Neuron (in vitro differentiated cells): Measurements from ENCODE around the gene SPAG5.

ENCODE experiments used
- H2AFZ ChIP-seq: one replicate; pipeline ENCODE4 v1.6.1; 2013; ENCODE audit warnings: low read depth, mild to moderate bottlenecking, inconsistent platforms, low read length, moderate library complexity
- H3K27me3 ChIP-seq: one replicate; pipeline ENCODE4 v1.6.1; 2013; ENCODE audit warnings: low read length; ENCODE audit not compliant: insufficient read depth
- H3K36me3 ChIP-seq: one replicate; pipeline ENCODE4 v1.6.1; 2013; ENCODE audit warnings: low read length; ENCODE audit not compliant: insufficient read depth
- H3K4me1 ChIP-seq: one replicate; pipeline ENCODE4 v1.6.1; 2013; ENCODE audit warnings: low read length; ENCODE audit not compliant: insufficient read depth
- H3K4me3 ChIP-seq: 2 replicates; pipeline ENCODE4 v1.5.1; 2013; ENCODE audit warnings: mild to moderate bottlenecking, low read length, moderate library complexity
- H3K9me3 ChIP-seq: one replicate; pipeline ENCODE4 v1.6.1; 2013; ENCODE audit warnings: low read length

Gene SPAG5

DNA sequence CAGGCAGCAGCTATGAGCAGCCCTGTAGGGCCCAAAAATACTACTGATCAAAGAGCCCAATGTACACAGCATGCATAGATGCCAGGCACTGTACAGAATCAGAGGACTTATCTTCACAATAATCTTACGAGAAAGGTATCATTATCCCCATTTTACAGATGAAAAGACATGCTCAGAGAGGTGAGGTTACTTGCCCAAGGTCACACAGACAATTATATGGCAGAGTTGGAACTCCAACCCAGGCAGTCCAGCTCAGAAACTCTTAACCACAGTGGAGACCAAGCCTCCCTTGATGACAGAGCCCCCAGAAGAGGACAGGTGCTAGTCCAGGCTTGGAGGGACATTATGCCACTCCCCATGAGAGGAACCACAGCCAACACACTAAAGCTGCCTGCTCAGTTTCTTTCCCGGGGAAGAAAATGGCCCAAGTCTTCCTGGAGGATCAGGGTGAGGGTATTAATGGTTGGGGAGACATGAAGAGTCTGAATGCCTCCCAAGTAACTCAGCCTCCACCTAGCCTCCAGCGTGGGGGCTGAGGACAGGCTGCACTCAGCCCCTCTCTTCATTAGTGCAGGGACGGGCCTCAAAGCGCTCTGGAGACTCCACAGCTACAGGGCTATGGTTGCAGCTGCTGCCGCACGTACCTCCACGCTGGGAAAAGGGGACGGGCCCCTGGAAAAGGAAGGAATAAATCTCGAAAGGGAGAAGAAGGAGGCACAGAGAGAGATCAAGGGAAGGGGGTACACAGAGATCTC is 47.2 kb downstream of the SPAG5 start:
- H3K4me3 ChIP-seq, result peak overlapping the region; percentile 82

DNA sequence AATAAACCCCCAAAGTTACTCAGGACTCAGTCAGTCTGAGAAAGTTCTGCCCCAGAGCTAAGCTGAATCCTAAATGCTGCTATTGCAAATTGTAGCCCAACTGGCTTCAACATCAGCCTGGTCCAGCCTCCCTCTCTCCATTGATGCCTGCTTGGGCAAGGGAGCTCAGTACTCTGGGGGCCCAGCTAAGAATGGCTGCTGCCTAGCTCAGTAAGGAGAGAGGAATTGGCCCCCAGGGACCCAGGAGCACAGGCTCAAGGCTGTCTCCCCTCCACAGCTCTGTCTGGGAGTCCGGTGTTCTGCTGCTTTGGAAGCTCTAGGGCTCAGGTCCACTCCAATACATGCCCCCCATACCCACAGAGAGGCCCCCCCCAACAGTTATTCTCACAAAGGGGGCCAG is 48.0 kb downstream of the SPAG5 start:
- peaks cover 12% of the 10 kb centered on the region for H3K4me1 ChIP-seq
- H3K36me3 ChIP-seq, result peaks cover 26% of the 10 kb centered on the region
- no peaks in the 10 kb centered on the region for H3K27me3 ChIP-seq
- no peaks in the 10 kb centered on the region for H3K9me3 ChIP-seq
- H2AFZ ChIP-seq, result no peak overlapping the region
- H3K4me3 ChIP-seq, result no peak overlapping the region

More for the DNA sequence above, 47.2 kb downstream of the SPAG5 start:
- Histone ChIP-seq H3K4me1 (peaks cover 12% of the 10 kb centered on the region), H2AFZ (no peak overlapping the region), H3K27me3 (no peaks in the 10 kb centered on the region), H3K36me3 (peaks cover 33% of the 10 kb centered on the region), H3K9me3 (no peaks in the 10 kb centered on the region)

DNA sequence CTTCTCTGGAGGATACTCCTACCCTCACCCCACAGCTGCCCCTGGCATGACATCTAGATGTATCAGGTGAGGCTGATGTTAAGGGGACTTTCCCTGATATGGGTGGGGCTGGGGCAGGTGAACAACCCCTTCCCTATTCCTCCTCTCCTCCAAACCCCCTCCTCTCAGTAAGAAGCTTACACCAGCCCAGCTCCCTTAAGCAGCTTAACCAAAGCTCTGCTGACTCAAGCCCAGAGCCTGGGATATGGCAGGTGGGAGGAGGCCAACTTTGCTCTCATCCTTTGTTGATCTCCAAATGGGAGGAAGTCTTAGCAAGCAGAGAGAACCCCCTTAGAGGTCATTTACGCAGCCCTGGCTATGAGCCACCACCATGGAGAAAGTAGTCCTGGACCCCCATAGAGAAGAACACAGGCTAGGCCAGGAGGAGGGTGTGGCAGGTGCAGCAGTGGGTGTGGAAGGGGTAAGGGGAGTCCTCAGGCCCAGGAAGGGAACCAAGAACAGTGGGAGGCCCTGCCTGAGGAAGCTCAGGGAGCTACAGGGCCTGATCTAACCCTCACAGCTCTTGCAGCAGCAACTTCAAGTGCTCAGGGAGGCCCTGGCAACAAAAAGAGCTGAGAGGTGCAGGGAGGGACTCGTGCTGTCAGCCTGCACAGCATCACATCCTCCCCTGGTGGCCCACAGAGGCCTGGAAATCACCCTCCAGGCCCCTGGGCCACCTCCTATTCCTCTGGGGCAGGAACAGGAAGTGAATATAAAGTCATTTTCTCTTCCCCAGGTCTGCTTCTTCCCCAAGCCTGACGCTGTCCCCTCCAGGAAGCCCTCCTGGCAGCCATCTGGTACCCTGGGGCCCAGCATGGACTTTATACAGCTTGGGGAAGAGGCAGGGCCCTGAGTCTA is 49.3 kb downstream of the SPAG5 start:
- H3K36me3 ChIP-seq, result peaks cover 21% of the 10 kb centered on the region
- H3K4me1 ChIP-seq, result peaks cover 12% of the 10 kb centered on the region
- H2AFZ ChIP-seq, result no peak overlapping the region
- H3K27me3 ChIP-seq, result no peaks in the 10 kb centered on the region
- no peaks in the 10 kb centered on the region for H3K9me3 ChIP-seq
- no peak overlapping the region for H3K4me3 ChIP-seq

DNA sequence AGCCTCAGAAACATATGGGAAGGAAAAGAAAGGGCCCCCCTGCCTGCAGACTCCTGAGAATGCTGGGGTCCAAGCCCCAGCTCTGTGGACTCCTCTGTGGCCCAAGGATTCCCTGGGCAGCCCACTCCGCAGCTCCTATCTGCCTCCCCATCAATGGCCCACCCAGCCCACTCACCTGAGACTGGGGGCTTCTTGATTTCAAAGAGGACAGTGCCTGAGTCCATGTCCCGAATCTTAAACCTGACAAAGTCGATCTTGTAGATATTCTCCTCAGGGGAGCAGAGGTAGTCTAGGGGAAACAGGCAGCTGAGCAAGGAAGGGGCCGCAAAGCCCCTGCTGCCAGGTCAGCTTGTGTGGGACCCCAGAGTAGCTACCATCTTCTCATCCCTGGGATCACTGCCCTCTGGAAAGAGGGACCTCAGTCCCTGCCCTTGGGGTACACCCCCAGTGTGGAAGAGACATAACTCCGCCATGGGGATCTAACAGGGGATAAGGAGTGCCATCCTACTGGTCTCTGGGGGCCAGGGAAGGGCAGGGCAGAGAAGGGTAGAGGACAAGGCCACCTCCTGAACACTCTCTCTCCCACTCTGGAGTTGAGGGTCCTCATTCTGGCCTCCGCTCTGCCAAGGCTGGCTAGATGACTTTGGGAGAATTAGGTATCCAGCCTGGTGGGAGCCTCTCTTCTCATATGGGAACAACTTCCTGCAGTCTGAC is 50.3 kb downstream of the SPAG5 start:
- no peak overlapping the region for H2AFZ ChIP-seq
- no peaks in the 10 kb centered on the region for H3K9me3 ChIP-seq
- no peaks in the 10 kb centered on the region for H3K27me3 ChIP-seq

DNA sequence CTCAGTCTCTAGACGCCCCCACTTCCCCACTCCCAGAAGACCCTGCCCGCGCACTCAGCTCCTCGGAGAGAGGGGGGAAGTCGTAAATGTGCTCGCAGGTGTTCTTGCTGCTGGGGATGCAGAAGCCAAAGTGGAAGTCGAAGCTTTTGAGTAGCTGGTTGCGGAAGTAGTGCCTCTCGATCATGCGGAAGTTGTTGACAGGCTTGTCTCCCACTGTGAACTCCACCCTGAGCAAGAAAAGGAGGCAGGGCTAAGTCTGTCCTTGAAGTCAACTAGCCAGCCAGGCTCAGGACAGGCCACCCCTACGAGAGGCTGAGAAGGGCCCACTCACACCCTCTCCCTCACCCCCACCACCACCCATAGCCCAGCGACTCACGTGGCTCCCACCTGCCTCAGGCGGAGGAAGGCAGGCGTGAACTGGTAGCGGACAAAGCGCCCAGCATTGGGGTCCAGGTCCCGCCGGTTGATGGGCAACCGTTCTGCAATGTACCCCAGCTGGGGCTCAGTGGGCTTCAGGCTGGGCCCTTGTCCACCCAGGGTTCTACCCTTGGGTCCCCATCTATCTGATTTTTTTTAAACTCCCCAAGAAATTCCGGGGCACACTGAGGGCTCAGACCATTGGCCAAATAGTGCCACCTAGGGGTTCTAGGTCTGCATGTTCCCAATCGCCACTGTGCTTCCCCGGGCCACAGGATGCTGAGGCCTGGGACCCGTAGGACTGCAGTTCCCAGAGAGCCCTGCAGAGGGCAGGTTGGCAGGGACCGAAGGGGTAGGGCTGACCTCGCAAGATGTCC is 51.0 kb downstream of the SPAG5 start:
- Histone ChIP-seq H3K27me3 (no peaks in the 10 kb centered on the region), H3K36me3 (peaks cover 11% of the 10 kb centered on the region), H3K9me3 (no peaks in the 10 kb centered on the region), H2AFZ (no peak overlapping the region), H3K4me1 (peaks cover 12% of the 10 kb centered on the region), H3K4me3 (no peak overlapping the region)

More for the DNA sequence above, 50.3 kb downstream of the SPAG5 start:
- Histone ChIP-seq H3K36me3 (peaks cover 12% of the 10 kb centered on the region), H3K4me1 (peaks cover 12% of the 10 kb centered on the region), H3K4me3 (no peak overlapping the region)

DNA sequence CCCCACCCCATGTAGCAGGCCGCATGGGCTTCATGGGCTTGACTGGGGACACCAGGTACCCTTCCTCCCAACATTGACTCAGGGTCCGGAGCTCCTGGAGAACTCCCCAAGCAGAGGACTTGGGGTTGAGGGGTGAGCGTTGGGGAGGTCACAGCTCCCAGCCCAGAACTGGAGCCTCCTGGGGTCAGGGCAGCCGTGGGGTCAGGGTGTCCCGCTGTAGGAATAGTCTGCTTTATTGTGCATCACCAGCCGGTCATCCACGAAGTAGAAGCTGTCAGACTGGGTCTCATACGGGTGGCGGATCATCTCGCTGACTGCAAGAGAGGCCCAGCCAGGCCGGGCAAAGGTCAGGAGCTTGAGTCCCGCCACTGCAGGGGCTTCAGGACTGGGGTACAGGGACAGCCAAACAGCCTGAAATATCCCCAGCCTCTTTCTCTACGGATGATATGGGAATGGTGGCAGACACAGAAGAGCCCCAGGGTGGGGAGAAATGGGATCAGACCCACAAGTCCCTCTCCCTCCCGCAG is 51.7 kb downstream of the SPAG5 start:
- Histone ChIP-seq H3K27me3 (no peaks in the 10 kb centered on the region), H3K4me3 (no peak overlapping the region), H3K4me1 (peaks cover 12% of the 10 kb centered on the region), H2AFZ (no peak overlapping the region), H3K9me3 (no peaks in the 10 kb centered on the region), H3K36me3 (peaks cover 11% of the 10 kb centered on the region)

DNA sequence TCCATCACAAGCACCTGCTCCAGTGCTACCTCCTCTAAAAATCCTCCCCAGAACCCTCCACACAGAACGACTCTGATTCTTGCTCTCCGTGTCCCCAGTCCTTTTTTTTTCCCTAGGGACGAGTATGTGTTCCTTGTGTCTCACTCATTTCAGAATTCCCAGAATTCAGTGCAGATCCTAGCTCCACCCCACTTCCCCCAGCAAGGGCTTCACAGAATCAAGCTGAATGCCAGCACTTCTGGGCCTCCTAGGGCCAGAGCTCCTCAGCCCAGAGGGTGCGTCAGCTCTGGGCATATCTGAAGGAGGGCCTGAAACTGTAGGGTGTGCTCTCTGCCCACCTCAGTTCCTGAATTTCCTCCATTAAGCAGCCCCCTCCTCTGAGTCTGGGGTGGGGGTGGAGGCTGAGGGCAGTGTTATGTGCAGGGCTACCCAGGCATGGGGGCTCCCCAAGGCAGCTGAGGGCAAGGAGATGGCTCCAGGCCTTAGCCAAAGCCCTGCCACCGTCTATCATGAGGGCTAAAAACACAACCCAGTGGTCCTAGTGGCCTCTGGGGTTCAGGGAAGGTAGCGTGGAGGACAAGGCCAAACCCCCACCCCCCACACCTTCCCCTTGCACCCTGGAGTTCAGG is 52.9 kb downstream of the SPAG5 start:
- Histone ChIP-seq H3K9me3 (no peaks in the 10 kb centered on the region), H3K4me3 (no peak overlapping the region), H3K27me3 (no peaks in the 10 kb centered on the region), H3K4me1 (peaks cover 2% of the 10 kb centered on the region), H2AFZ (no peak overlapping the region), H3K36me3 (peaks cover 11% of the 10 kb centered on the region)

DNA sequence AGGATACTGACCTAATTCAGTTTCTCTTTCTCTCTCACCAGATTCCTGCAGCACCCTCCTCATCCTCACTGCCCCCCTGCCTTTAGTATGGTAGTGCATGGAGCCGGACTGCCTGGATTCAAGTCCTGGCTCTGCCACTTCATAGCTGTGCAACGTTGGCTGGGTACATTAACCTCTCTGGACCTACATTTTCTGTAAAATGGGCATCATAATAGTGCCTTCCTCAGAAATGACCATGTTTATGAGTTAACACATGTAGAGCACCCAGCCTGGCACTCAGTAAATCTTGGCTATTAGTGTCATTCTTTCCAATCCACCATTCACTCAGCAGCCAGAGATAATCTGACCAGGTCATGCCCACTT is 53.7 kb downstream of the SPAG5 start:
- Histone ChIP-seq H3K27me3 (no peaks in the 10 kb centered on the region), H3K4me1 (no peaks in the 10 kb centered on the region), H3K9me3 (no peaks in the 10 kb centered on the region), H2AFZ (no peak overlapping the region), H3K4me3 (no peak overlapping the region), H3K36me3 (peaks cover 11% of the 10 kb centered on the region)

DNA sequence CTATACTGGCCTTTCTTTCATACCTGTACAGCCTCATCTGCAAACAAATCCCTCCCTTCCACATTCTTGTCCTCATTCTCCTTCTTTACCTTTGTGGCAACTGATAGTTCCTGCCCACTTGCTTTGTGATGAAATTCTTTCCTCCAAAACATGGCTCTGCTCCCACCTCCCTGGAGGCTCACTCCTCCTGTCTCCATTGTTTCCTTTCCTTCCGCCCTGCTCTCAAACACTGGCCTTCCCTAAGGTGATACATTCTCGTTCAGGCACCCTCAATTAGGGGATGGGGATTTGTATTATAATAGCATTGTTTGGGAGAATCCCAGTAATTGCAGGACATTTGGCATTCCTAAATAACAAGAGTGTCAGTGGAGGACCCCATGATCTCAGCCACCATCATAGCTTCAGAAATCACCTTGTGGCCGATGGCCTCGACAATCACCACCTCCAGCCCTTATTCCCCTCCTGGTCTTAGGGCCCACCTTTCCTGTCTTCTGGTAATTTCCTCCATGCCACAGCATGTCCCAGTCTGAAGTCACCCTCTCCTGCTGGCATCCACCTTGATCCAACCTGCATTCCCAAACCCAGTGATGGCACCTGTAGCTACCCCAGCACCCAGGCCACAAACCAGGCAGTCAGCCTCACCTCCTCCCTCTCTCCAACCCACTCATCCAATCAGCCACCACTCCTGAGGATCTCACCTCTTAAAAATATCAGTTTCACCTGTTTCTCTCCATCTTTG is 54.3 kb downstream of the SPAG5 start:
- H3K36me3 ChIP-seq, result peaks cover 11% of the 10 kb centered on the region
- H3K9me3 ChIP-seq, result no peaks in the 10 kb centered on the region
- H3K4me3 ChIP-seq, result no peak overlapping the region
- no peak overlapping the region for H2AFZ ChIP-seq
- no peaks in the 10 kb centered on the region for H3K27me3 ChIP-seq
- no peaks in the 10 kb centered on the region for H3K4me1 ChIP-seq

DNA sequence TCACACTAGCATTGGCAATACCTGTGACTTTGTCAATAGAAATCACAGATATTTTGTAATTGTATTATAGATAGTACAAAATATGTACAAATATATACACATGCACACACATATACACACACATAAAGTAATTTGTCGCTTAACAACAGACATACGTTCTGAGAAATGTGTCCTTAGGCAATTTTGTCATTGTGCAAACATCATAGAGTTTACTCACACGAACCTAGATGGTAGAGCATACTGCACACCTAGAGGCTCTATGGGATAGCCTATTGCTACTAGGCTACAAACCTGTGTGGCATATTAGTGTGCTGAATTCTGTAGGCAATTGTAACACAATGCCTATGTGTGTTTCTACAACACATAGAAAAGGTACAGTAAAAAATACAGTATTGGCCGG is 57.4 kb downstream of the SPAG5 start:
- Histone ChIP-seq H3K36me3 (no peaks in the 10 kb centered on the region), H2AFZ (no peak overlapping the region), H3K9me3 (no peaks in the 10 kb centered on the region), H3K4me3 (no peak overlapping the region), H3K4me1 (no peaks in the 10 kb centered on the region), H3K27me3 (peaks cover 11% of the 10 kb centered on the region)

DNA sequence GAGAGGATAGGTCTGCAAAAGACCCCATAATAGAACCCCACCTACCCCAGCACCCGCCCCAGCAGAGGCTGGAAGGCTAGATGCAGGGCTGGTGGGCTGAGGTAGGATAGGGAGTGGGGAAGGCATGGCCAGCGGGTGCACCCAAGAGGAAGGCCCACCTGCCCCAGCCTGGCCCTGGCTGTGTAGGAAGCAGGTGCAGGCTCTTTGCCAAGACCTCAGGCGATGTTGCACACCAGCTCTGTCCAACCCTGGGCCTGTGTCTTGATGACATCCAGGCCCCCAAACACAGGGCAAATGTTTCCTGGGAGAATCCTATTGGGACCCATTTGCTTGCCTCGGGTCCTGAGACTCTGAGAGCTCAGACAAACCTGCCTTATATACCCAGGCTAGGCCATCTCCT is 58.6 kb downstream of the SPAG5 start:
- Histone ChIP-seq H3K9me3 (no peaks in the 10 kb centered on the region), H3K4me1 (no peaks in the 10 kb centered on the region), H2AFZ (no peak overlapping the region), H3K4me3 (no peak overlapping the region), H3K27me3 (peaks cover 20% of the 10 kb centered on the region), H3K36me3 (no peaks in the 10 kb centered on the region)
